OCI-LY1 (cell line): ENCODE measurements around the gene TMEM247.

Experiments
- CTCF ChIP-seq: fragments of 200-600 bp; sonication (generic), shearing (Covaris generic); IDR thresholded peaks from 2 replicates; pipeline ENCODE4 v1.5.1; 2017; ENCODE audit warnings: mild to moderate bottlenecking, antibody characterized with exemption, low read length, moderate library complexity, mixed read lengths
- EZH2 ChIP-seq: fragments of 200-600 bp; sonication (generic), shearing (Covaris generic); IDR thresholded peaks from 2 replicates; pipeline ENCODE4 v1.8.0; 2017; ENCODE audit warnings: borderline replicate concordance, mixed run types, mild to moderate bottlenecking, antibody characterized with exemption, low read length, moderate library complexity, mixed read lengths

GRCh38 chr2:46528880-46529279, 49.5 kb downstream of the TMEM247 start:
- TF ChIP-seq CTCF = no peak
- TF ChIP-seq EZH2 = no peak
